Gastrocnemius medialis (tissue), 4 donors: ENCODE measurements around the gene RNF148. TPM values are rescaled to one million over a fixed set of nuclear protein-coding genes. Genes with fewer than 3 reads are reported as not detected.

ENCODE experiments used
- ATAC-seq, 2 donors: fragments of 150-250 bp; one replicate each; pipeline ENCODE4 v1.9.1; 2016
- DNase-seq, 2 donors: peaks; one replicate each; pipeline ENCODE4 v3.0.0-alpha.2; 2019
- H3K27ac ChIP-seq, 4 donors: fragments of 200-600 bp; sonication (generic); 1 replicate in 1 of 4; 2 replicates in 3 of 4; pipeline ENCODE4 v1.5.1; 2016 to 2018; ENCODE audit warnings: mild to moderate bottlenecking in 2 of 4, moderate library complexity in 1 of 4
- H3K27me3 ChIP-seq, 3 donors: fragments of 200-600 bp; sonication (generic) in 2 of 3; 1 replicate in 1 of 3; 2 replicates in 2 of 3; pipeline versions ENCODE4 v1.5.1 to v1.6.0; 2016 to 2019; ENCODE audit warnings: mild to moderate bottlenecking in 1 of 3, moderate library complexity in 1 of 3
- H3K36me3 ChIP-seq, 2 donors: fragments of 200-600 bp; sonication (generic) in 1 of 2; one replicate each; pipeline ENCODE4 v1.5.1; 2017 to 2018
- H3K4me1 ChIP-seq, 2 donors: fragments of 200-600 bp; sonication (generic) in 1 of 2; one replicate each; pipeline ENCODE4 v1.5.1; 2016 to 2017; ENCODE audit warnings: mild to moderate bottlenecking in 2 of 2
- H3K4me3 ChIP-seq, 4 donors: fragments of 200-600 bp; sonication (generic) in 3 of 4; 1 replicate in 1 of 4; 2 replicates in 3 of 4; pipeline ENCODE4 v1.5.1; 2016 to 2019; ENCODE audit warnings: mild to moderate bottlenecking in 2 of 4
- H3K9me3 ChIP-seq, 3 donors: fragments of 200-600 bp; sonication (generic) in 2 of 3; 1 replicate in 1 of 3; 2 replicates in 2 of 3; pipeline ENCODE4 v1.5.1; 2016 to 2019
- POLR2A ChIP-seq, 2 donors: fragments of 450-650 bp; IDR thresholded peaks; one replicate each; pipeline ENCODE4 v1.6.1; 2017; ENCODE audit warnings: antibody characterized with exemption in 2 of 2, mild to moderate bottlenecking in 2 of 2, moderate library complexity in 2 of 2
- in situ Hi-C, 4 donors: fragments of 200-750 bp; cut with MboI; loops; one replicate each; pipeline versions ENCODE4 v1.15.0 to v1.8.0; 2017; ENCODE audit warnings: low sequenced_read_pairs in 4 of 4
- intact Hi-C: fragments of 100-400 bp; cut with DNase I; formaldehyde crosslinking; loops from one replicate; pipeline ENCODE4 v1.15.1; 2023; ENCODE audit warnings: low total_unique reads
- total RNA-seq, 4 donors: library from RNA; depleted of rRNA; stranded (reverse); fragments of >200 nt; gene quantifications; one replicate each; pipeline versions ENCODE4 v1.1.0 to v1.2.3, GENCODE V29; 2016
- TF ChIP-seq, protein P1 (sequence below), 5 experiments: fragments of 450-650 bp in 3 of 5; fragments of 200-600 bp in 2 of 5; sonication (generic) in 2 of 5; IDR thresholded peaks in 4 of 5; conservative IDR thresholded peaks in 1 of 5; 1 replicate in 4 of 5; 2 replicates in 1 of 5; pipeline ENCODE4 v1.5.1; 2016 to 2019; ENCODE audit warnings: antibody characterized with exemption in 5 of 5, mild to moderate bottlenecking in 3 of 5, moderate library complexity in 3 of 5

The RNF148 gene
- total RNA-seq, 4 donors from 2014 or later, result 0.27 to 0.46 TPM; not detected in 2

DNA sequence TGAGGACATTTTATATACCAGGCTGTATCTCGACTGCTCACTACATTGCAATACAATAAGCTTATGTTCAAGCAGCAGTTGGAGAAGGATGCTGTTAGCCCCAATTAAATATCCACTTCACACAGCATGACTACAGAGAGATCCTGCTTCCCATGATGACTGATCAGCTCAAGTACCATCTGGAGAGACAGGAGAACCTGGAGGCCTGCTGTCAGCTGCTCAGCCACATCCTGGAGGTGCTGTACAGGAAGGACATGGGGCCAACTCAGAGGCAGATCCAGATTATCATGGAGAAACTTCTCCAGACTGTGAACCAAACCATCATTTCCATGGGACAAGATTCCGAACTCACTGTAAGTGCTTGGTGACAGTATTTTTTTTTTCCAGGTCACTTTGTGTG is 26.3 kb downstream of the RNF148 start:
- Histone ChIP-seq H3K27ac (no peak overlapping the region), H3K9me3 (no peaks in the 10 kb centered on the region), H3K4me1 (no peaks in the 10 kb centered on the region), H3K36me3 (no peaks in the 10 kb centered on the region), H3K4me3 (no peak overlapping the region), H3K27me3 (no peaks in the 10 kb centered on the region)
- in situ Hi-C loops (no loop called here), intact Hi-C loops (no loop called here)
- DNase-seq (no peak), ATAC-seq (no peak)
- TF ChIP-seq, protein P1, sequence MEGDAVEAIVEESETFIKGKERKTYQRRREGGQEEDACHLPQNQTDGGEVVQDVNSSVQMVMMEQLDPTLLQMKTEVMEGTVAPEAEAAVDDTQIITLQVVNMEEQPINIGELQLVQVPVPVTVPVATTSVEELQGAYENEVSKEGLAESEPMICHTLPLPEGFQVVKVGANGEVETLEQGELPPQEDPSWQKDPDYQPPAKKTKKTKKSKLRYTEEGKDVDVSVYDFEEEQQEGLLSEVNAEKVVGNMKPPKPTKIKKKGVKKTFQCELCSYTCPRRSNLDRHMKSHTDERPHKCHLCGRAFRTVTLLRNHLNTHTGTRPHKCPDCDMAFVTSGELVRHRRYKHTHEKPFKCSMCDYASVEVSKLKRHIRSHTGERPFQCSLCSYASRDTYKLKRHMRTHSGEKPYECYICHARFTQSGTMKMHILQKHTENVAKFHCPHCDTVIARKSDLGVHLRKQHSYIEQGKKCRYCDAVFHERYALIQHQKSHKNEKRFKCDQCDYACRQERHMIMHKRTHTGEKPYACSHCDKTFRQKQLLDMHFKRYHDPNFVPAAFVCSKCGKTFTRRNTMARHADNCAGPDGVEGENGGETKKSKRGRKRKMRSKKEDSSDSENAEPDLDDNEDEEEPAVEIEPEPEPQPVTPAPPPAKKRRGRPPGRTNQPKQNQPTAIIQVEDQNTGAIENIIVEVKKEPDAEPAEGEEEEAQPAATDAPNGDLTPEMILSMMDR (IDR thresholded peaks at IDR 0.05 in 4 of 5, conservative IDR thresholded peaks at IDR 0.05 in 1 of 5), result no peak
- TF ChIP-seq POLR2A (IDR thresholded peaks at IDR 0.05), result no peak

DNA sequence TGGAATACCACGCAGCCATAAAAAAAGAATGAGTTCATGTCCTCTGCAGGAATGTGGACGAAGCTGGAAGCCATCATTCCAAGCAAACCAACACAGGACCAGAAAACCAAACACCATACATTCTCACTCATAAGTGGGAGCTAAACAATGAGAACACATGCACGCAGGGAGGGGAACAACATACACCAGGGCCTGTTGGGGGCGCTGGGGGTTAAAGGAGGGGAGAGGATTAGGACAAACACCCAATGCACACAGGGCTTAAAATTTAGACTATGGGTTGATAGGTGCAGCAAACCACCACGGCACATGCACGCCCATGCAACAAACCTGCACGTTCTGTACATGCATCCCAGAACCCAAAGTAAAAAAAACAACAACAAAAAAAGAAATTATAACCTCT is 27.1 kb downstream of the RNF148 start:
- intact Hi-C loops, result no loop called here
- Histone ChIP-seq H3K27me3 (no peaks in the 10 kb centered on the region), H3K4me1 (no peaks in the 10 kb centered on the region), H3K36me3 (no peaks in the 10 kb centered on the region), H3K27ac (no peak overlapping the region), H3K4me3 (no peak overlapping the region), H3K9me3 (no peaks in the 10 kb centered on the region)
- TF ChIP-seq, protein P1 (IDR thresholded peaks at IDR 0.05 in 4 of 5, conservative IDR thresholded peaks at IDR 0.05 in 1 of 5), result no peak
- in situ Hi-C loops, result no loop called here
- DNase-seq (no peak), ATAC-seq (no peak)

DNA sequence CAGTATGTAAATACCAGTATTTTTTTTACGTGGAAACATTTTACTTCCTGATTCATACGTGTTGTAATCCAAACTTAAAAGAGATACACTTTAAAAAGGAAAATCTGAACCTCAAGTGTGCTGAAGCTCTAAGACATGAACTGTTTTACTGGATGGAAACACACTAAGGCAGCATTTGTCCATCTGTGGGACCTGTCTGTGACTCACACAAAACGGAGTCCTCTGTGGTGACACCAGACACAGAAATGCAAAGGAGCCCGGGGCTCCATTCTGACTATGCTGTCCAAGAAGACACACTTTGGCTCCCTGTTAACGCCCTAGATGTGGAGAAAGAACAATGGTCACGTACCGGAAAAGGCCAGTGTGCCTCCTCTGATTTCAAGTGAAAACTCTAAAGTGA is 27.7 kb downstream of the RNF148 start:
- H3K27me3 ChIP-seq, result no peaks in the 10 kb centered on the region
- no peaks in the 10 kb centered on the region for H3K9me3 ChIP-seq
- DNase-seq (no peak), ATAC-seq (no peak)
- in situ Hi-C loops, result no loop called here
- intact Hi-C loops, result no loop called here
- no peaks in the 10 kb centered on the region for H3K4me1 ChIP-seq
- H3K36me3 ChIP-seq, result no peaks in the 10 kb centered on the region
- no peak overlapping the region for H3K27ac ChIP-seq
- no peak for TF ChIP-seq POLR2A (IDR thresholded peaks at IDR 0.05)
- TF ChIP-seq, protein P1 (IDR thresholded peaks at IDR 0.05 in 4 of 5, conservative IDR thresholded peaks at IDR 0.05 in 1 of 5), result no peak
- H3K4me3 ChIP-seq, result no peak overlapping the region

DNA sequence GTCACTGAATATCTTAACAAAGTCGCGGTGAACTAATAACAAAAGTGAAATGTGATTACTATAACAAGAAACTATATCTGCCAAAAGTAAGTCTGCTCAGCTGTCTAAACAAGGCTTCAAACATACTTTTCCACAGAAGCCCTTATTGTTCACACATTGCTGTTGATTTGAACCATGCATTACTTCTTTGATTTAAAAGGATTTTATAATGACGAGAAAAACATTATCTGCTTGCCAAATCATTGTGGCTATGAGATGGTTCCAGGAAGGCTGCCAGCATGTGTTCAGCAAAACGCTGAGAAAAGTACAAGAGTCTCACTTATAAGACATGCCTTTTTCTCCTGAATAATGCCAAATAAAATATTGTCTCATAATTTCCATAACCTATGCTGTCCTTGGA is 28.2 kb downstream of the RNF148 start:
- H3K27me3 ChIP-seq, result no peaks in the 10 kb centered on the region
- ATAC-seq (no peak), DNase-seq (no peak)
- H3K4me1 ChIP-seq, result no peaks in the 10 kb centered on the region
- intact Hi-C loops, result no loop called here
- in situ Hi-C loops, result no loop called here
- H3K4me3 ChIP-seq, result no peak overlapping the region
- no peaks in the 10 kb centered on the region for H3K9me3 ChIP-seq
- no peaks in the 10 kb centered on the region for H3K36me3 ChIP-seq
- no peak for TF ChIP-seq POLR2A (IDR thresholded peaks at IDR 0.05)
- TF ChIP-seq, protein P1 (IDR thresholded peaks at IDR 0.05 in 4 of 5, conservative IDR thresholded peaks at IDR 0.05 in 1 of 5), result no peak
- no peak overlapping the region for H3K27ac ChIP-seq

DNA sequence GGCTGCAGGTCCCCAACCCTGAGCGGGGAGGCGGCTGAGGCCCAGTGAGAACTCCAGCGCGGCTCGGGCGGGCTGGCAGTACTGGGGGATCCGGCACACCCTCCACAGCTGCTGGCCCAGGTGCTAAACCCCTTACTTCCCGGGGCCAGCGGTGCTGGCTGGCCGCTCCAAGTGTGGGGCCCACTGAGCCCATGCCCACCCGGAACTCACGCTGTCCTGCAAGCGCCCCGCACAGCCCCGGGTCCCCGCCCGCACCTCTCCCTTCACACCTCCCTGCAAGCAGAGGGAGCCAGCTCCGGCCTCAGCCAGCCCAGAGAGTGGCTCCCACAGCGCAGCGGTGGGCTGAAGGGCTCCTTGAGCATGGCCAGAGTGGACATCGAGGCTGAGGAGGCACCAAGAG is 28.8 kb downstream of the RNF148 start:
- Histone ChIP-seq H3K9me3 (no peaks in the 10 kb centered on the region), H3K27ac (no peak overlapping the region), H3K4me3 (no peak overlapping the region), H3K36me3 (no peaks in the 10 kb centered on the region), H3K27me3 (no peaks in the 10 kb centered on the region), H3K4me1 (no peaks in the 10 kb centered on the region)
- ATAC-seq (no peak), DNase-seq (no peak)
- in situ Hi-C loops, result no loop called here
- intact Hi-C loops, result no loop called here
- TF ChIP-seq, protein P1 (IDR thresholded peaks at IDR 0.05 in 4 of 5, conservative IDR thresholded peaks at IDR 0.05 in 1 of 5), result no peak
- TF ChIP-seq POLR2A (IDR thresholded peaks at IDR 0.05), result no peak
